GM23338 (cell line): Measurements from ENCODE around the gene ATPAF1.

Source experiments
- CREB1 ChIP-seq: fragments of 250-450 bp; sonication (Bioruptor Pico); IDR thresholded peaks from 2 replicates; pipeline ENCODE4 v1.5.0; 2020; ENCODE audit warnings: low read depth, mild to moderate bottlenecking, moderate library complexity
- EZH2 ChIP-seq: fragments of 200-600 bp; sonication (generic); IDR thresholded peaks from one replicate; pipeline ENCODE4 v1.8.0; 2017; ENCODE audit warnings: antibody characterized with exemption, mild to moderate bottlenecking, low read depth; ENCODE audit not compliant: unreplicated experiment
- EZH2phosphoT487 ChIP-seq: fragments of 200-600 bp; sonication (generic); IDR thresholded peaks from one replicate; pipeline ENCODE4 v1.8.1; 2018; ENCODE audit warnings: antibody characterized with exemption; ENCODE audit not compliant: unreplicated experiment
- NANOG ChIP-seq: IDR thresholded peaks from 2 replicates; pipeline ENCODE4 v1.6.1; 2016; ENCODE audit warnings: antibody characterized with exemption, borderline replicate concordance
- POLR2AphosphoS5 ChIP-seq: IDR thresholded peaks from 2 replicates; pipeline ENCODE4 v1.6.1; 2016; ENCODE audit warnings: antibody characterized with exemption, low read depth
- STAT1 ChIP-seq: IDR thresholded peaks from one replicate; pipeline ENCODE4 v1.6.1; 2016; ENCODE audit warnings: antibody characterized with exemption; ENCODE audit not compliant: unreplicated experiment
- ZNF114 ChIP-seq: fragments of 250-450 bp; sonication (Bioruptor Pico); IDR thresholded peaks from 2 replicates; pipeline ENCODE4 v1.5.0; 2020; ENCODE audit warnings: mild to moderate bottlenecking, moderate library complexity
- ZNF331 ChIP-seq: fragments of 250-450 bp; sonication (Bioruptor Pico); IDR thresholded peaks from 2 replicates; pipeline ENCODE4 v1.5.0; 2020; ENCODE audit warnings: low read depth, mild to moderate bottlenecking, moderate library complexity
- TF ChIP-seq, protein P1 (sequence below), 2 experiments: fragments of 200-600 bp in 1 of 2; sonication (generic) in 1 of 2; conservative IDR thresholded peaks; 2 replicates each; pipeline versions ENCODE4 v1.5.1 to v1.6.1; 2016 to 2017; ENCODE audit warnings: antibody characterized with exemption in 2 of 2, low read depth in 2 of 2, mild to moderate bottlenecking in 2 of 2, moderate library complexity in 1 of 2
- TF ChIP-seq, protein P2 (sequence below): IDR thresholded peaks from one replicate; pipeline ENCODE4 v1.6.1; 2018; ENCODE audit warnings: antibody characterized with exemption; ENCODE audit not compliant: unreplicated experiment

DNA sequence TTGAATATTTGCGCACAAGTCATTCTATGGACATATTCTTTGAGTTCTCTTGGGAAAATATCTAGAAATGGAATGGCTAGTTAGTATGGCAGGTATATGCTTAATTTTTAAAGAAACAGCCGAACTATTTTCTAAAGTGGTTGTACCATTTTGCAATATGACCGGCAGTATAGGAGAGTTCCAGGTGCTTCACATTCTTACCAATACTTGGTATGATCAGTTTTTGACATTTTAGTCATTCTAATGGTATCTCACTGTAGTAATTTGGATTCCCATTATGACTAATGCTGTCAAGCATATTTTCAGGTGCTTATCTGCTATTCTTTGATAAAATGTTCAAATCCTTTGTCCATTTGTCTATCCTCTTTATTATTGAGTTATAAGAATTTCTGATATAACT is 20.6 kb downstream of the ATPAF1 start:
- TF ChIP-seq CREB1 (CRISPR knock-in tag) (no peak), NANOG (no peak), EZH2 (no peak), POLR2AphosphoS5 (no peak), ZNF114 (CRISPR knock-in tag) (no peak), EZH2phosphoT487 (no peak), STAT1 (no peak), ZNF331 (CRISPR knock-in tag) (no peak)
- TF ChIP-seq, protein P1, sequence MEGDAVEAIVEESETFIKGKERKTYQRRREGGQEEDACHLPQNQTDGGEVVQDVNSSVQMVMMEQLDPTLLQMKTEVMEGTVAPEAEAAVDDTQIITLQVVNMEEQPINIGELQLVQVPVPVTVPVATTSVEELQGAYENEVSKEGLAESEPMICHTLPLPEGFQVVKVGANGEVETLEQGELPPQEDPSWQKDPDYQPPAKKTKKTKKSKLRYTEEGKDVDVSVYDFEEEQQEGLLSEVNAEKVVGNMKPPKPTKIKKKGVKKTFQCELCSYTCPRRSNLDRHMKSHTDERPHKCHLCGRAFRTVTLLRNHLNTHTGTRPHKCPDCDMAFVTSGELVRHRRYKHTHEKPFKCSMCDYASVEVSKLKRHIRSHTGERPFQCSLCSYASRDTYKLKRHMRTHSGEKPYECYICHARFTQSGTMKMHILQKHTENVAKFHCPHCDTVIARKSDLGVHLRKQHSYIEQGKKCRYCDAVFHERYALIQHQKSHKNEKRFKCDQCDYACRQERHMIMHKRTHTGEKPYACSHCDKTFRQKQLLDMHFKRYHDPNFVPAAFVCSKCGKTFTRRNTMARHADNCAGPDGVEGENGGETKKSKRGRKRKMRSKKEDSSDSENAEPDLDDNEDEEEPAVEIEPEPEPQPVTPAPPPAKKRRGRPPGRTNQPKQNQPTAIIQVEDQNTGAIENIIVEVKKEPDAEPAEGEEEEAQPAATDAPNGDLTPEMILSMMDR (conservative IDR thresholded peaks at IDR 0.05; ENCODE audit: low read depth in 2 of 2): no peak
- TF ChIP-seq, protein P2, sequence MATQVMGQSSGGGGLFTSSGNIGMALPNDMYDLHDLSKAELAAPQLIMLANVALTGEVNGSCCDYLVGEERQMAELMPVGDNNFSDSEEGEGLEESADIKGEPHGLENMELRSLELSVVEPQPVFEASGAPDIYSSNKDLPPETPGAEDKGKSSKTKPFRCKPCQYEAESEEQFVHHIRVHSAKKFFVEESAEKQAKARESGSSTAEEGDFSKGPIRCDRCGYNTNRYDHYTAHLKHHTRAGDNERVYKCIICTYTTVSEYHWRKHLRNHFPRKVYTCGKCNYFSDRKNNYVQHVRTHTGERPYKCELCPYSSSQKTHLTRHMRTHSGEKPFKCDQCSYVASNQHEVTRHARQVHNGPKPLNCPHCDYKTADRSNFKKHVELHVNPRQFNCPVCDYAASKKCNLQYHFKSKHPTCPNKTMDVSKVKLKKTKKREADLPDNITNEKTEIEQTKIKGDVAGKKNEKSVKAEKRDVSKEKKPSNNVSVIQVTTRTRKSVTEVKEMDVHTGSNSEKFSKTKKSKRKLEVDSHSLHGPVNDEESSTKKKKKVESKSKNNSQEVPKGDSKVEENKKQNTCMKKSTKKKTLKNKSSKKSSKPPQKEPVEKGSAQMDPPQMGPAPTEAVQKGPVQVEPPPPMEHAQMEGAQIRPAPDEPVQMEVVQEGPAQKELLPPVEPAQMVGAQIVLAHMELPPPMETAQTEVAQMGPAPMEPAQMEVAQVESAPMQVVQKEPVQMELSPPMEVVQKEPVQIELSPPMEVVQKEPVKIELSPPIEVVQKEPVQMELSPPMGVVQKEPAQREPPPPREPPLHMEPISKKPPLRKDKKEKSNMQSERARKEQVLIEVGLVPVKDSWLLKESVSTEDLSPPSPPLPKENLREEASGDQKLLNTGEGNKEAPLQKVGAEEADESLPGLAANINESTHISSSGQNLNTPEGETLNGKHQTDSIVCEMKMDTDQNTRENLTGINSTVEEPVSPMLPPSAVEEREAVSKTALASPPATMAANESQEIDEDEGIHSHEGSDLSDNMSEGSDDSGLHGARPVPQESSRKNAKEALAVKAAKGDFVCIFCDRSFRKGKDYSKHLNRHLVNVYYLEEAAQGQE: no peak
